ENCODE results near the gene ARID4A. TPM values are rescaled to one million over a fixed set of nuclear protein-coding genes. Genes with fewer than 3 reads are reported as not detected.

ARID4A gene
- total RNA-seq, 1 experiment from 2014 or later, result 37.9 TPM

GRCh38 chr14:58275527-58276190, 22.7 kb upstream of the ARID4A start:
- 0 out of 2 replicates have a peak overlapping the region, but pooled peaks have one; percentile 21 for H3K27ac ChIP-seq (ENCODE audit: low read length)
- H3K9me2 ChIP-seq (replicated peaks; ENCODE audit: insufficient read depth, low read length), result no peaks in the 10 kb centered on the region
- peaks cover 21% of the 10 kb centered on the region for H3K4me1 ChIP-seq (ENCODE audit: low read length)

GRCh38 chr14:58276208-58276607, 22.1 kb upstream of the ARID4A start:
- H3K79me2 ChIP-seq (ENCODE audit: low read length), result peaks cover 98% of the 10 kb centered on the region
- H3K9me3 ChIP-seq (ENCODE audit: low read length), result no peaks in the 10 kb centered on the region
- no peak overlapping the region for H3K4me2 ChIP-seq (ENCODE audit: low read depth, low read length, poor library complexity, severe bottlenecking)
- DNase-seq, result no peak
- no peak overlapping the region for H3K4me3 ChIP-seq (ENCODE audit: low read length)
- peaks cover 74% of the 10 kb centered on the region for H3K36me3 ChIP-seq (ENCODE audit: insufficient read depth, low read length)
- H3K27ac ChIP-seq (ENCODE audit: low read length), result 0 out of 2 replicates have a peak overlapping the region, but pooled peaks have one; percentile 21
- H3K4me1 ChIP-seq (ENCODE audit: low read length), result peaks cover 18% of the 10 kb centered on the region
- H2AFZ ChIP-seq (ENCODE audit: low read length), result no peak overlapping the region
- H4K20me1 ChIP-seq (ENCODE audit: insufficient read depth, low read depth, low read length), result peaks cover 13% of the 10 kb centered on the region; the same call in 1 of the 2 replicates
- no peak overlapping the region for H3K9ac ChIP-seq (ENCODE audit: low read length)
- H3K27me3 ChIP-seq (ENCODE audit: low read length), result no peaks in the 10 kb centered on the region
- H3K9me2 ChIP-seq (replicated peaks; ENCODE audit: insufficient read depth, low read length), result no peaks in the 10 kb centered on the region

More at GRCh38 chr14:58275527-58276190, 22.7 kb upstream of the ARID4A start:
- peaks cover 72% of the 10 kb centered on the region for H3K36me3 ChIP-seq (ENCODE audit: insufficient read depth, low read length)
- no peaks in the 10 kb centered on the region for H3K9me3 ChIP-seq (ENCODE audit: low read length)
- H3K4me2 ChIP-seq (ENCODE audit: low read depth, low read length, poor library complexity, severe bottlenecking), result no peak overlapping the region
- no peak overlapping the region for H3K4me3 ChIP-seq (ENCODE audit: low read length)
- DNase-seq, result no peak
- H3K79me2 ChIP-seq (ENCODE audit: low read length), result peaks cover 97% of the 10 kb centered on the region
- H4K20me1 ChIP-seq (ENCODE audit: insufficient read depth, low read depth, low read length), result peaks cover 10% of the 10 kb centered on the region; the same call in 1 of the 2 replicates
- H3K27me3 ChIP-seq (ENCODE audit: low read length), result no peaks in the 10 kb centered on the region
- H3K9ac ChIP-seq (ENCODE audit: low read length), result no peak overlapping the region
- H2AFZ ChIP-seq (ENCODE audit: low read length), result no peak overlapping the region

- Histone ChIP-seq H3K36me3 (ENCODE audit: insufficient read depth, low read length) (peaks cover 77% of the 10 kb centered on the region), H3K27ac (ENCODE audit: low read length) (no peak overlapping the region), H3K4me2 (ENCODE audit: low read depth, low read length, poor library complexity, severe bottlenecking) (no peak overlapping the region), H3K9ac (ENCODE audit: low read length) (no peak overlapping the region), H3K4me3 (ENCODE audit: low read length) (no peak overlapping the region), H3K9me2 (replicated peaks; ENCODE audit: insufficient read depth, low read length) (no peaks in the 10 kb centered on the region), H3K9me3 (ENCODE audit: low read length) (no peaks in the 10 kb centered on the region), H4K20me1 (ENCODE audit: insufficient read depth, low read depth, low read length) (peaks cover 13% of the 10 kb centered on the region; the same call in 1 of the 2 replicates), H3K4me1 (ENCODE audit: low read length) (peaks cover 14% of the 10 kb centered on the region), H2AFZ (ENCODE audit: low read length) (no peak overlapping the region), H3K27me3 (ENCODE audit: low read length) (no peaks in the 10 kb centered on the region), H3K79me2 (ENCODE audit: low read length) (peaks cover 100% of the 10 kb centered on the region)
- no peak for DNase-seq
These were observed 20.2 kb upstream of the ARID4A start for GRCh38 chr14:58278177-58278576.

- Histone ChIP-seq H2AFZ (ENCODE audit: low read length) (no peak overlapping the region), H3K36me3 (ENCODE audit: insufficient read depth, low read length) (peaks cover 82% of the 10 kb centered on the region; the same call in 1 of the 2 replicates), H3K9ac (ENCODE audit: low read length) (no peak overlapping the region)
These were observed 17.2 kb upstream of the ARID4A start for GRCh38 chr14:58280954-58281787.

GRCh38 chr14:58281969-58282368, 16.4 kb upstream of the ARID4A start:
- Histone ChIP-seq H3K9me2 (replicated peaks; ENCODE audit: insufficient read depth, low read length) (no peaks in the 10 kb centered on the region), H3K27me3 (ENCODE audit: low read length) (no peaks in the 10 kb centered on the region), H4K20me1 (ENCODE audit: insufficient read depth, low read depth, low read length) (peaks cover 13% of the 10 kb centered on the region; the same call in 1 of the 2 replicates), H3K27ac (ENCODE audit: low read length) (no peak overlapping the region), H3K9ac (ENCODE audit: low read length) (no peak overlapping the region), H3K4me3 (ENCODE audit: low read length) (no peak overlapping the region), H3K4me1 (ENCODE audit: low read length) (peaks cover 3% of the 10 kb centered on the region; the same call in 1 of the 2 replicates), H3K9me3 (ENCODE audit: low read length) (no peaks in the 10 kb centered on the region), H3K4me2 (ENCODE audit: low read depth, low read length, poor library complexity, severe bottlenecking) (no peak overlapping the region), H3K36me3 (ENCODE audit: insufficient read depth, low read length) (peaks cover 82% of the 10 kb centered on the region; the same call in 1 of the 2 replicates), H2AFZ (ENCODE audit: low read length) (no peak overlapping the region), H3K79me2 (ENCODE audit: low read length) (peaks cover 99% of the 10 kb centered on the region)
- no peak for DNase-seq

More at GRCh38 chr14:58280954-58281787, 17.2 kb upstream of the ARID4A start:
- peaks cover 13% of the 10 kb centered on the region; the same call in 1 of the 2 replicates for H4K20me1 ChIP-seq (ENCODE audit: insufficient read depth, low read depth, low read length)
- H3K4me2 ChIP-seq (ENCODE audit: low read depth, low read length, poor library complexity, severe bottlenecking), result no peak overlapping the region
- H3K27me3 ChIP-seq (ENCODE audit: low read length), result no peaks in the 10 kb centered on the region
- H3K4me3 ChIP-seq (ENCODE audit: low read length), result no peak overlapping the region
- H3K79me2 ChIP-seq (ENCODE audit: low read length), result peaks cover 100% of the 10 kb centered on the region
- no peaks in the 10 kb centered on the region for H3K9me2 ChIP-seq (replicated peaks; ENCODE audit: insufficient read depth, low read length)
- no peak for DNase-seq
- H3K9me3 ChIP-seq (ENCODE audit: low read length), result no peaks in the 10 kb centered on the region
- H3K4me1 ChIP-seq (ENCODE audit: low read length), result peaks cover 9% of the 10 kb centered on the region
- no peak overlapping the region for H3K27ac ChIP-seq (ENCODE audit: low read length)

GRCh38 chr14:58282925-58283593, 15.3 kb upstream of the ARID4A start:
- H3K79me2 ChIP-seq (ENCODE audit: low read length), result peaks cover 99% of the 10 kb centered on the region
- H3K9me3 ChIP-seq (ENCODE audit: low read length), result no peaks in the 10 kb centered on the region
- H3K27me3 ChIP-seq (ENCODE audit: low read length), result no peaks in the 10 kb centered on the region
- no peak for DNase-seq
- no peak overlapping the region for H2AFZ ChIP-seq (ENCODE audit: low read length)
- H3K4me3 ChIP-seq (ENCODE audit: low read length), result no peak overlapping the region
- H4K20me1 ChIP-seq (ENCODE audit: insufficient read depth, low read depth, low read length), result peaks cover 15% of the 10 kb centered on the region; the same call in 1 of the 2 replicates
- H3K36me3 ChIP-seq (ENCODE audit: insufficient read depth, low read length), result peaks cover 88% of the 10 kb centered on the region; the same call in 1 of the 2 replicates
- no peaks in the 10 kb centered on the region for H3K9me2 ChIP-seq (replicated peaks; ENCODE audit: insufficient read depth, low read length)
- H3K4me1 ChIP-seq (ENCODE audit: low read length), result peaks cover 3% of the 10 kb centered on the region; the same call in 1 of the 2 replicates
- H3K9ac ChIP-seq (ENCODE audit: low read length), result no peak overlapping the region
- no peak overlapping the region for H3K4me2 ChIP-seq (ENCODE audit: low read depth, low read length, poor library complexity, severe bottlenecking)
- no peak overlapping the region for H3K27ac ChIP-seq (ENCODE audit: low read length)

- Histone ChIP-seq H3K9me2 (replicated peaks; ENCODE audit: insufficient read depth, low read length) (no peaks in the 10 kb centered on the region), H3K79me2 (ENCODE audit: low read length) (peaks cover 99% of the 10 kb centered on the region), H3K27ac (ENCODE audit: low read length) (no peak overlapping the region), H4K20me1 (ENCODE audit: insufficient read depth, low read depth, low read length) (peaks cover 13% of the 10 kb centered on the region; the same call in 1 of the 2 replicates), H3K9ac (ENCODE audit: low read length) (no peak overlapping the region), H3K9me3 (ENCODE audit: low read length) (no peaks in the 10 kb centered on the region), H3K36me3 (ENCODE audit: insufficient read depth, low read length) (peaks cover 90% of the 10 kb centered on the region; the same call in 1 of the 2 replicates), H2AFZ (ENCODE audit: low read length) (no peak overlapping the region), H3K27me3 (ENCODE audit: low read length) (no peaks in the 10 kb centered on the region), H3K4me3 (ENCODE audit: low read length) (no peak overlapping the region), H3K4me1 (ENCODE audit: low read length) (peaks cover 3% of the 10 kb centered on the region; the same call in 1 of the 2 replicates), H3K4me2 (ENCODE audit: low read depth, low read length, poor library complexity, severe bottlenecking) (no peak overlapping the region)
- DNase-seq, result no peak
These were observed 14.6 kb upstream of the ARID4A start for GRCh38 chr14:58283730-58284129.

Measured in Karpas-422 (cell line).